BE2C (cell line): ENCODE results near the gene COL18A1.
A peak's percentile ranks its signal among the peaks of the same experiment; 100 is the strongest.

Source experiments
- DNase-seq: peaks from one replicate; pipeline ENCODE4 v3.0.0-alpha.2; 2020
- H3K27me3 ChIP-seq: fragments of 250-450 bp; sonication (Bioruptor Pico); 2 replicates; pipeline ENCODE4 v1.5.1; 2020; ENCODE audit warnings: mild to moderate bottlenecking
- H3K36me3 ChIP-seq: fragments of 250-450 bp; sonication (Bioruptor Pico); 2 replicates; pipeline ENCODE4 v1.5.1; 2020; ENCODE audit warnings: mild to moderate bottlenecking
- H3K4me1 ChIP-seq: fragments of 250-450 bp; sonication (Bioruptor Pico); 2 replicates; pipeline ENCODE4 v1.5.1; 2020
- H3K4me3 ChIP-seq: 2 replicates; pipeline ENCODE4 v1.5.1; 2011; ENCODE audit warnings: low read depth, low read length
- H3K9me3 ChIP-seq: fragments of 250-450 bp; sonication (Bioruptor Pico); 2 replicates; pipeline ENCODE4 v1.5.1; 2020
- CTCF ChIP-seq: IDR thresholded peaks from 2 replicates; pipeline ENCODE4 v1.5.1; 2012; ENCODE audit warnings: mild to moderate bottlenecking, low read depth, low read length

COL18A1 gene

GRCh38 chr21:45392573-45392971 is 12.4 kb upstream of the COL18A1 start:
- no peaks in the 10 kb centered on the region for H3K9me3 ChIP-seq
- H3K36me3 ChIP-seq = no peaks in the 10 kb centered on the region
- no peaks in the 10 kb centered on the region for H3K4me1 ChIP-seq
- DNase-seq = no peak
- H3K27me3 ChIP-seq = peaks cover 11% of the 10 kb centered on the region
- no peak overlapping the region for H3K4me3 ChIP-seq
- no peak for TF ChIP-seq CTCF

- TF ChIP-seq CTCF = no peak
- Histone ChIP-seq H3K27me3 (peaks cover 11% of the 10 kb centered on the region), H3K36me3 (no peaks in the 10 kb centered on the region)
These were observed 11.9 kb upstream of the COL18A1 start for GRCh38 chr21:45393021-45393420.

DNA sequence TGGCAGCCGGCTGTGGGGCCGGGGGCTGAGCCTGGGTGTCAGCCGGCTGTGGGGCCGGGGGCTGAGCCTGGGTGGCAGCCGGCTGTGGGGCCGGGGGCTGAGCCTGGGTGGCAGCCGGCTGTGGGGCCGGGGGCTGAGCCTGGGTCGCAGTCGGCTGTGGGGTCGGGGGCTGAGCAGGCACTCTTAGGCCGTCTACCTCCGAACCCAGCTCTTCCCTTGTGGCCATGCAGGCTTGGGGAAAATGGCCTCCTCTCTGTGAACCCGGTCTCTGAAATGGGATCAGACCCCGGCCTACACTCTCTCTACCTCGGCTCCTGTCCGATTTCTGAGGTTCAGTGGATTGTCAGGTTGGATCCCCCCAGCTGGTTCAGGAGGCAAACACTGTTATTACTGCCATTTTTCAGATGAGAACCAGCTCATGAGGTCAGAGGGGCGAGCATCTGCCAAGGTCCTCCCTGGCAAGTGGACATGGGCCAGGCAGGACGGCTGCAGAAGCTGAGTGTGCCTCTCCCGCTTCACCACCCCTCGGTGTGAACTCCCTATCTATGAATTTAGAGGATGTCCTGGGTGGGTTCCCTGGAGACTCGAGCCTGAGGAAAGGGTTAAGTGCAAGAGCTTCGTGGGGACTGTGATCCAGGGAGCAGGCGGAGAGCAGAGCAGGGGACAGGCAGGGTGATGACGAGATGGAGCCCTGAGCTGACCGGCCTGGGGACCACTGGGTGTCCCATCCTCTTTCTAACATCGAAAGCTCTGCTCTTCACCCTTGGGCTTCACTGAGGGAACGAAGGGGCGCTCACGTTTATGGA is 10.9 kb upstream of the COL18A1 start:
- Histone ChIP-seq H3K27me3 (peaks cover 14% of the 10 kb centered on the region), H3K4me1 (no peaks in the 10 kb centered on the region), H3K4me3 (no peak overlapping the region), H3K36me3 (no peaks in the 10 kb centered on the region), H3K9me3 (no peaks in the 10 kb centered on the region)
- peak; percentile 4 for DNase-seq
- TF ChIP-seq CTCF = no peak

More at GRCh38 chr21:45393021-45393420, 11.9 kb upstream of the COL18A1 start:
- Histone ChIP-seq H3K4me1 (no peaks in the 10 kb centered on the region), H3K9me3 (no peaks in the 10 kb centered on the region), H3K4me3 (no peak overlapping the region)
- peak; percentile 15 for DNase-seq

GRCh38 chr21:45396620-45396995 is 8.4 kb upstream of the COL18A1 start:
- Histone ChIP-seq H3K36me3 (no peaks in the 10 kb centered on the region), H3K9me3 (no peaks in the 10 kb centered on the region), H3K27me3 (peaks cover 14% of the 10 kb centered on the region), H3K4me1 (no peaks in the 10 kb centered on the region), H3K4me3 (no peak overlapping the region)
- no peak for TF ChIP-seq CTCF
- no peak for DNase-seq

GRCh38 chr21:45397381-45397780 is 7.6 kb upstream of the COL18A1 start:
- H3K27me3 ChIP-seq = peaks cover 20% of the 10 kb centered on the region
- H3K9me3 ChIP-seq = no peaks in the 10 kb centered on the region
- no peaks in the 10 kb centered on the region for H3K36me3 ChIP-seq
- no peak for DNase-seq
- no peaks in the 10 kb centered on the region for H3K4me1 ChIP-seq
- TF ChIP-seq CTCF = no peak
- H3K4me3 ChIP-seq = no peak overlapping the region

GRCh38 chr21:45401054-45401518 is 3.9 kb upstream of the COL18A1 start:
- TF ChIP-seq CTCF = no peak
- Histone ChIP-seq H3K36me3 (no peaks in the 10 kb centered on the region), H3K4me1 (no peaks in the 10 kb centered on the region), H3K4me3 (no peak overlapping the region), H3K27me3 (peaks cover 47% of the 10 kb centered on the region), H3K9me3 (no peaks in the 10 kb centered on the region)
- no peak for DNase-seq
